Keratinocyte (primary cell): ENCODE measurements around the gene LSM12. TPM values are rescaled to one million over a fixed set of nuclear protein-coding genes. Genes with fewer than 3 reads are reported as not detected.

Source experiments
- DNase-seq: peaks from one replicate; pipeline ENCODE4 v3.0.0-alpha.2; 2011; ENCODE audit warnings: low read depth, missing footprints, low spot score
- FAIRE-seq: peaks from 2 replicates; lab custom pipeline; 2011; peaks lifted over from hg19 to GRCh38; lab: Jason Lieb, UNC
- H2AFZ ChIP-seq: 2 replicates; pipeline ENCODE4 v1.6.0; 2012; ENCODE audit warnings: low read length, control low read depth, inconsistent platforms; ENCODE audit not compliant: control insufficient read depth
- H3K27ac ChIP-seq: 2 replicates; pipeline ENCODE4 v1.5.1; 2011; ENCODE audit warnings: low read length; ENCODE audit not compliant: control insufficient read depth, insufficient read depth
- H3K27me3 ChIP-seq: 3 replicates; pipeline ENCODE4 v1.6.0; 2011; ENCODE audit warnings: low read length; ENCODE audit not compliant: control insufficient read depth, insufficient read depth; ENCODE audit errors: extremely low read depth
- H3K36me3 ChIP-seq, 2 experiments: 2 replicates in 1 of 2; 3 replicates in 1 of 2; pipeline ENCODE4 v1.5.1; 2011; ENCODE audit warnings: low read length in 2 of 2, mild to moderate bottlenecking in 1 of 2; ENCODE audit not compliant: control insufficient read depth in 2 of 2, insufficient read depth in 2 of 2; ENCODE audit errors: extremely low read depth in 1 of 2
- H3K4me1 ChIP-seq: 3 replicates; pipeline ENCODE4 v1.5.1; 2011; ENCODE audit warnings: low read length; ENCODE audit not compliant: control insufficient read depth, insufficient read depth; ENCODE audit errors: extremely low read depth
- H3K4me2 ChIP-seq: 3 replicates; pipeline ENCODE4 v1.6.0; 2011; ENCODE audit warnings: low read depth, low read length; ENCODE audit not compliant: control insufficient read depth, insufficient read depth; ENCODE audit errors: extremely low read depth
- H3K4me3 ChIP-seq, 3 experiments: fragments of 200-600 bp in 1 of 3; sonication (generic) in 1 of 3; 2 replicates in 2 of 3; 3 replicates in 1 of 3; pipeline ENCODE4 v1.5.1; 2011 to 2016; ENCODE audit warnings: low read length in 3 of 3, mild to moderate bottlenecking in 3 of 3, control low read depth in 2 of 3, inconsistent platforms in 1 of 3, low read depth in 1 of 3, mixed read lengths in 1 of 3, mixed run types in 1 of 3, moderate library complexity in 1 of 3; ENCODE audit not compliant: control insufficient read depth in 2 of 3, insufficient read depth in 2 of 3; ENCODE audit errors: extremely low read depth in 1 of 3
- H3K79me2 ChIP-seq: 2 replicates; pipeline ENCODE4 v1.6.0; 2012; ENCODE audit warnings: low read length; ENCODE audit not compliant: control insufficient read depth, insufficient read depth
- H3K9ac ChIP-seq: 3 replicates; pipeline ENCODE4 v1.6.0; 2011; ENCODE audit warnings: low read length; ENCODE audit not compliant: control insufficient read depth, insufficient read depth; ENCODE audit errors: extremely low read depth
- H3K9me1 ChIP-seq: 3 replicates; pipeline ENCODE4 v1.6.0; 2011; ENCODE audit warnings: low read length; ENCODE audit not compliant: control insufficient read depth, insufficient read depth; ENCODE audit errors: extremely low read depth
- H3K9me3 ChIP-seq: 2 replicates; pipeline ENCODE4 v1.5.1; 2012; ENCODE audit warnings: low read depth, low read length; ENCODE audit not compliant: control insufficient read depth
- H4K20me1 ChIP-seq: 3 replicates; pipeline ENCODE4 v1.6.0; 2011; ENCODE audit warnings: low read length; ENCODE audit not compliant: control insufficient read depth, insufficient read depth; ENCODE audit errors: extremely low read depth
- EZH2 ChIP-seq: IDR thresholded peaks from one replicate; pipeline ENCODE4 v1.6.1; 2012; ENCODE audit warnings: inconsistent platforms, mild to moderate bottlenecking, low read length, moderate library complexity
- dilution Hi-C: fragments of 300-500 bp; cut with MboI; formaldehyde crosslinking; loops from one replicate; pipeline ENCODE4 v1.7.0; 2020; ENCODE audit warnings: low sequenced_read_pairs; ENCODE audit not compliant: extremely low pct_ligation_motif_present
- polyA plus RNA-seq, 5 experiments: library from polyadenylated mRNA; depleted of rRNA in 3 of 5; stranded (reverse) in 3 of 5; stranded (forward) in 1 of 5; unstranded in 1 of 5; fragments of >200 nt; gene quantifications; 1 replicate in 1 of 5; 2 replicates in 3 of 5; 3 replicates in 1 of 5; pipeline versions ENCODE4 v1.2.1 to v1.2.3, GENCODE V29; 2011 to 2012; ENCODE audit warnings: missing spikeins in 2 of 5, low read depth in 1 of 5, low replicate concordance in 1 of 5
- TF ChIP-seq, protein P1 (sequence below), 3 experiments: IDR thresholded peaks in 1 of 3; conservative IDR thresholded peaks in 1 of 3; optimal IDR thresholded peaks in 1 of 3; 2 replicates in 2 of 3; 3 replicates in 1 of 3; pipeline versions ENCODE3 to v1.5.1; 2011; ENCODE audit warnings: low read length in 3 of 3, mild to moderate bottlenecking in 3 of 3, moderate library complexity in 2 of 3, control low read depth in 1 of 3, inconsistent platforms in 1 of 3; ENCODE audit not compliant: insufficient read depth in 2 of 3; ENCODE audit errors: extremely low read depth in 1 of 3

Gene LSM12
- polyA plus RNA-seq, 1 donor (not counting 4 experiments of a cell fraction or from before 2014, with no cell fraction given), result 49.5 TPM

DNA sequence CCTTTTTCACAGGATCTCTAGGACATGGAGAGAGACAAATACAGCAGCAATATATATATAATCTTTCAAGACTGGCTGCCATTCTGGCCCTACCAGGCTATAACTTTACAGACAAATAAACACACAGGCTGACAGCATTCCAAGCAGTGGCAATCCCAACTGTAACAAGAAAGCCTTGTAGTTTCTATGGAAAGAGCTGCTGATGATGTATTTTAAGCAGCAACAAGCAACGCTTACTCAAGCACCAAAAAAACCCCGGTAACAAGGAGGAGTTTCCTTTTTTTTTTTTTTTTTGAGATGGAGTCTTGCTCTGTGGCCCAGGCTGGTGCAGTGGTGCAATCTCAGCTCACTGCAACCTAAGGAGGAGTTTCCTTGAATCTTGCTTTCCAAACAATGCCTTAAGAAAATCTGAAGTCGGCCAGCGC, 23.2 kb downstream of the LSM12 start:
- peaks cover 8% of the 10 kb centered on the region for H4K20me1 ChIP-seq
- no peak overlapping the region for H3K27ac ChIP-seq
- H3K4me1 ChIP-seq, result peaks cover 30% of the 10 kb centered on the region
- peaks cover 3 to 4% of the 10 kb centered on the region in 2 experiments for H3K36me3 ChIP-seq
- no peaks in the 10 kb centered on the region for H3K27me3 ChIP-seq
- peaks cover 60% of the 10 kb centered on the region for H3K79me2 ChIP-seq
- dilution Hi-C loops, result no loop called here
- H3K4me3 ChIP-seq, result no peak overlapping the region
- no peak overlapping the region for H3K4me2 ChIP-seq
- no peaks in the 10 kb centered on the region for H3K9me3 ChIP-seq
- no peak overlapping the region for H3K9ac ChIP-seq
- peaks cover 2% of the 10 kb centered on the region for H3K9me1 ChIP-seq
- TF ChIP-seq, protein P1, sequence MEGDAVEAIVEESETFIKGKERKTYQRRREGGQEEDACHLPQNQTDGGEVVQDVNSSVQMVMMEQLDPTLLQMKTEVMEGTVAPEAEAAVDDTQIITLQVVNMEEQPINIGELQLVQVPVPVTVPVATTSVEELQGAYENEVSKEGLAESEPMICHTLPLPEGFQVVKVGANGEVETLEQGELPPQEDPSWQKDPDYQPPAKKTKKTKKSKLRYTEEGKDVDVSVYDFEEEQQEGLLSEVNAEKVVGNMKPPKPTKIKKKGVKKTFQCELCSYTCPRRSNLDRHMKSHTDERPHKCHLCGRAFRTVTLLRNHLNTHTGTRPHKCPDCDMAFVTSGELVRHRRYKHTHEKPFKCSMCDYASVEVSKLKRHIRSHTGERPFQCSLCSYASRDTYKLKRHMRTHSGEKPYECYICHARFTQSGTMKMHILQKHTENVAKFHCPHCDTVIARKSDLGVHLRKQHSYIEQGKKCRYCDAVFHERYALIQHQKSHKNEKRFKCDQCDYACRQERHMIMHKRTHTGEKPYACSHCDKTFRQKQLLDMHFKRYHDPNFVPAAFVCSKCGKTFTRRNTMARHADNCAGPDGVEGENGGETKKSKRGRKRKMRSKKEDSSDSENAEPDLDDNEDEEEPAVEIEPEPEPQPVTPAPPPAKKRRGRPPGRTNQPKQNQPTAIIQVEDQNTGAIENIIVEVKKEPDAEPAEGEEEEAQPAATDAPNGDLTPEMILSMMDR (optimal IDR thresholded peaks at IDR 0.05 in 1 of 3, IDR thresholded peaks at IDR 0.05 in 1 of 3, conservative IDR thresholded peaks at IDR 0.05 in 1 of 3; ENCODE audit: extremely low read depth in 1 of 3, insufficient read depth in 2 of 3, low read length in 3 of 3), result no peak
- no peak for TF ChIP-seq EZH2
- FAIRE-seq (no peak), DNase-seq (no peak)
- H2AFZ ChIP-seq, result no peak overlapping the region

DNA sequence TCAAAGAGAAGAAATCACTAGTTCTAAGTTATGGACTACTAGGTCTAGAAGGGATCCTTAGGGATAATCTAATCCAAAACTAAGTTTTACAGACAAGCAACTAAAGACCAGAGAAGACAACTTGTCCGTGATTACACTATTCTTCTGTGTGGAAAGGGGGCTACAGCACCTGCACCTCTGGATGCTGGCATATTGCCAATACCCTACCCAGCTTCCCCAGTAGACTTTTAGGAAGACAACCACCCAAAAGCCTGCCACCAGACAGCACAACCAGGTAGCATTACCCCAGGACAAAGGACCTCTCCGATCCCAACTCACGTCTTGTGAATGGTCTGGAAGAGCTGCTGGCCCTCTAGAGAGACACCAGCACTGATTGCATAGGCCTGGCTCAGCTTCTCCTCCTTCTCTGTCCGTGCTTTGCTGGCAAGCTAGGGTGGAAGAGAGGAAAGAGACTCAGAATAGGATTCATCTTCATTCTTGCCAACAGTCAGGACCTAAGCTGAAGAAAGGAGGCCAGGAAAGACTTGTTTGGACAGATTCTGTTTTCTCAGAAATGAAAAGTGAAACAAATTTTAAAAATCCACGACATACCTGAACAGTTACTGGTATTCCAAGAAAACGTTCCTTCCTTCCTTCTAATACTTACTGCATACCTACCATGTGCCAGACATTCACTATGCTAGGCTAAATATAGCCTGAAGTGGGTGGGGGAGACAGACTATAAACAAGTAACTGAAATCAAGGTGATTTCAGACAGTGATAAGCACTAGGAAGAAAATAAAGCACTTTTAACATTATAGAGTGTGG, 26.4 kb downstream of the LSM12 start:
- no peaks in the 10 kb centered on the region for H3K9me3 ChIP-seq
- peak overlapping the region in 2 of 3 experiments; percentile 9 to 37 for H3K4me3 ChIP-seq
- peaks cover 47% of the 10 kb centered on the region for H3K79me2 ChIP-seq
- peaks cover 2% of the 10 kb centered on the region for H3K9me1 ChIP-seq
- peaks cover 30% of the 10 kb centered on the region for H3K4me1 ChIP-seq
- H3K4me2 ChIP-seq, result peak overlapping the region; percentile 58
- peak; percentile 81 for FAIRE-seq
- dilution Hi-C loops, result no loop called here
- H3K9ac ChIP-seq, result no peak overlapping the region
- no peak for TF ChIP-seq EZH2
- TF ChIP-seq, protein P1 (optimal IDR thresholded peaks at IDR 0.05 in 1 of 3, IDR thresholded peaks at IDR 0.05 in 1 of 3, conservative IDR thresholded peaks at IDR 0.05 in 1 of 3; ENCODE audit: extremely low read depth in 1 of 3, insufficient read depth in 2 of 3, low read length in 3 of 3), result no peak
- DNase-seq, result no peak
- peaks cover 8% of the 10 kb centered on the region for H4K20me1 ChIP-seq
- H3K27ac ChIP-seq, result peak overlapping the region; percentile 38
- H3K36me3 ChIP-seq, result peaks cover 9 to 15% of the 10 kb centered on the region in 2 experiments
- no peaks in the 10 kb centered on the region for H3K27me3 ChIP-seq
- H2AFZ ChIP-seq, result no peak overlapping the region
